GM12892 (cell line): Measurements from ENCODE around the gene TNNT3.

ENCODE experiments used
- DNase-seq: peaks from one replicate; pipeline ENCODE4 v3.0.0; 2011; ENCODE audit not compliant: insufficient read length
- FAIRE-seq: peaks from 2 replicates; lab custom pipeline; 2011; peaks lifted over from hg19 to GRCh38; lab: Jason Lieb, UNC
- POLR2A ChIP-seq: IDR thresholded peaks from 2 replicates; pipeline ENCODE4 v1.6.1; 2011; ENCODE audit warnings: low read depth, low read length, control low read depth
- POLR2AphosphoS5 ChIP-seq: IDR thresholded peaks from 2 replicates; pipeline ENCODE4 v1.6.1; 2011; ENCODE audit warnings: low read depth, low read length, control low read depth
- TAF1 ChIP-seq: IDR thresholded peaks from 2 replicates; pipeline ENCODE4 v1.6.1; 2011; ENCODE audit warnings: low read depth, mild to moderate bottlenecking, control low read depth, low read length, borderline replicate concordance

TNNT3 gene

DNA sequence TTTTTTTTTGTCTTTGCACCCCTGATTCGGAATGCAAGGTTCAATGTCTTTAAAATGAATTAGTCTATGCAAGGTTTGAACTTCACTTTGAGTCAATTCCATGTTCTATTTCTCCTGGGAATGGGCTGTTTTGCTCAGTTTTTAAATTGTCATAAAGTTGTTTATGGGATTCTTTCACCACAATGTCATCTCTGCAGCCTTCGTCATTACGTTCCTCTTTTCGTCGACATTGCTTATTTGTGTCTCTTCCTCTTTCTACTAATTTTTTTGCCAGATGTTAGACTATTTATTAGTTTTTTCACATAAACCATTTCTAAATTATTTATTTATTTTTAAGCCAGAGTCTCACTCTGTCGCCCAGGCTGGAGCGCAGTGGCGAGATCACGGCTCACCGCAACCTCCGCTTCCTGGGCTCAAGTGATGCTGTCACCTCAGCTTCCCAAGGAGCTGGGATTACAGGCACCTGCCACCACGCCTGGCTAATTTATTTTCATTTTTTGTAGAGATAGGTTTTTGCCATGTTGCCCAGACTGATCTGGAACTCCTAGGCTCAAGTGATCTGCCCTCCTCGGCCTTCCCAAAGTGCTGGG lies 7.1 kb upstream of the TNNT3 start:
- FAIRE-seq, result no peak
- TF ChIP-seq POLR2A (no peak), TAF1 (no peak), POLR2AphosphoS5 (no peak)
- DNase-seq, result no peak

DNA sequence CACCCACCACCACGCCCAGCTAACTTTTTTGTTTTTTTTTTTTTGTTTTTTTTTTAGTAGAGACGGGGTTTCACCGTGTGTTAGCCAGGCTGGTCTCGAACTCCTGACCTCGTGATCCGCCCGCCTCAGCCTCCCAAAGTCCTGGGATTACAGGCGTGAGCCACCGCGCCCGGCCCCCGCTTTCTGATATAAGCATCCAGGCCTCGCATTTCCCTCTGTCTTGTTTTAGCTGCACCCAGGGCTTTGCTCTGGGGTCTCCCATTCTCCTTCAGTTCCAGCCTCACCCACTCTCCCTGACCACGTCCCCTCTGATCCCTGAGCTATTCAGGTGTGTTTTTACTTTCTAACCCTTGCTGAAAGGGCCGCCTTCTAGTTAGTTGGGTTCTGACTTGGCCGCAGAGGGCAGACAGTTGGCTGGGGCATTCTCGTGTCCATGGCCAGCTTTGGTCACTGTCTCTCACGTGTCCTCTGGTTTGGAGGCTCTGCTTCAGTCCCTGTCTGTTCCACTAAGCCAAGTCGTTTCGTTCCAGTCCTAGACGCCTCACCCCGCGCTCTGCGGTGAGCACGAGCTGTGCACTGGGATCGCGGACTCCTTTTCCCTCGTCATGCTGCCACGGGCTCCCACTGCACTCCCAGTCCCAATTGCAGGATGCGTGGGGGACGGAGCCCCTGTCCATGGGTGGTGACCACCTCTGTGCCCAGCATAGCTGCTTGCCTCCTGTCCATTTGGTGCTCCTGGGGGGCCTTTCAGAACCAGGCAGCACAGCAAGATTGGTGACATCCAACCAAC lies 6.0 kb upstream of the TNNT3 start:
- FAIRE-seq (no peak), DNase-seq (no peak)
- no peak for TF ChIP-seq TAF1
- TF ChIP-seq POLR2A, result no peak
- TF ChIP-seq POLR2AphosphoS5, result no peak

DNA sequence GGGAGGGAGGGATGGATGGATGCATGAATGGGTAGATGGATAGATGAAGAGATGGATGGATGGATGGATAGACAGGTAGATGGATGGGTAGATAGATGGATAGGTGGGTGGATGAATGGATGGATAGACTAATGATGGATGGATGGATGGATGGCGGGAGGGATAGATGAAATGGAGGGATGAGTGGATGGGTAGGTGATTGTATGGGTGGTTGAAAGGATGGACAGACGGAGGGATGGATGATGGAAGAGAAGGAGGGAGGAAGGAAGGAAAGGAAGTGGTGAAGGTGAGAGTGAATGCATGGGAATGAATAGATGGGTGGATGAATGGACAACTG lies 3.7 kb upstream of the TNNT3 start:
- DNase-seq, result no peak
- FAIRE-seq, result no peak
- TF ChIP-seq POLR2A (no peak), POLR2AphosphoS5 (0 out of 2 replicates have a peak, but pooled peaks have one; percentile 79)

DNA sequence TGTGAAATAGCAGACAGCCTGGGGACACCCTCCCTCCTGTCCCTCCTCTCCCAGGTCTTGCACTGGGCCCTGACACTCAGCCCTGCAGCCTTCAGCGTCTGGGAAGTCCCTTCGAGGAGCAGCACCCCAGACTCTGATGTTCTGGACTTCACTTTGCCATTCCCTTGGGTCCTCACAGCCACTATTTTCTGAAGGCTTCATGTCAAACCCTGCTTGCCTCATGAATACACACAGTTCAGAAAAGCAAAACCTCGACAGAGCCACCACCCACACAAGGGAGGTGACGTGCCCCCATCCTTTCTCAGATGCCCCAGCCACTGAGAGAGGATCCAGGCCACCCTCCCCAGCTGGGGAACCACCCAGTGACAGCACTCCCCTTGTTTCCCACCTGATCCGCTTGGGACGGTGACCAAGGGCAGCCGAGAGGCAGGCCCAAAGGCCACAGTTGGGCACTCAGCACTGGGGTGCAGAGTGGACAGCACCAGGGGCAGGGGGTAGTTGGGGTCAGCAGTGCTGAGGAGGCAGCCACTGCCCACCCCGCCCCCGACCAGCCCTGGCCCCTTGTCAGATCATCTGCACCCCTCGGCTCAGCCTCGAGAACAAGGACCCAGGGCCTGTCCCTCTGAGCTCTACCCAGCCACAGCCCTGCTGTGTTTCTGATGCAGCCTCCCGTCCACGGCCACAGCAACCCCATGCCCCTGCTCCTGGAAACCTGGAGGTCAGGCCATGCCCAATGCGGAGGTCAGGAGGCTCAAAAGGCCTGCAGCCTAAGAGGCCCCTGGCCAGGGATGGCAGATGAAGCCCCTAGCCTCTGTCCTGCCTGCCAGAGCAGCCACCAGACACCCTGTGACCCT lies 3.1 kb upstream of the TNNT3 start:
- FAIRE-seq, result peak; percentile 90
- no peak for TF ChIP-seq TAF1
- peak; percentile 26 for TF ChIP-seq POLR2AphosphoS5
- TF ChIP-seq POLR2A, result peak; percentile 50
- peak; percentile 57 for DNase-seq

DNA sequence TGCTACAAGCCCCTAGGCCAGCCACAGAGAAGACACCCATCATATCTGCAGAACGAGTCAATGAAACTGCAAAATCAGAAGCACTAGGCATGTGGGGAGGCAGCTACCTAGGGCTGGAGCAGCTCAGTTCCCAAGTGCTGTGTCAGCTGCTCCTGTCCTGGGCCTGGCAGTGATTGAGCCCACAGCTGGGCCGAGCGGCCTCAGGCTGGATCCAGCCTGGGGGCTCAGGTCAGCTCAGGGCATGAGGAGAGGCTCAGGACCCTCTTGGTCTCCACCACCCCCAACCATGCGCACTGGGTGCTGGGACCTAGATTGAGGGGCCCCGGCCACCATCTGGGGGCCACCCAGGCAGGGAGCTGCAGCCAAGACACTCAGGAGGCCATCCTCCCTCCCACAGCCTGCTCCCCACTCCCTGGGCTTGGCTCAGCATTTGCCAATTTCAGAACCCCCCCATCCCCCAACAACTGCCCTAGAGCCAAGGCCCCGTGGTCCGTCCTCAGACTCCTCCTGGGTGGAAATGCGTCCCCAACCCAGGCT lies 2.4 kb upstream of the TNNT3 start:
- FAIRE-seq (no peak), DNase-seq (peak; percentile 46)
- TF ChIP-seq POLR2A (no peak; the same call in none of the 2 replicates), POLR2AphosphoS5 (peak; percentile 59; the same call in 1 of the 2 replicates)

DNA sequence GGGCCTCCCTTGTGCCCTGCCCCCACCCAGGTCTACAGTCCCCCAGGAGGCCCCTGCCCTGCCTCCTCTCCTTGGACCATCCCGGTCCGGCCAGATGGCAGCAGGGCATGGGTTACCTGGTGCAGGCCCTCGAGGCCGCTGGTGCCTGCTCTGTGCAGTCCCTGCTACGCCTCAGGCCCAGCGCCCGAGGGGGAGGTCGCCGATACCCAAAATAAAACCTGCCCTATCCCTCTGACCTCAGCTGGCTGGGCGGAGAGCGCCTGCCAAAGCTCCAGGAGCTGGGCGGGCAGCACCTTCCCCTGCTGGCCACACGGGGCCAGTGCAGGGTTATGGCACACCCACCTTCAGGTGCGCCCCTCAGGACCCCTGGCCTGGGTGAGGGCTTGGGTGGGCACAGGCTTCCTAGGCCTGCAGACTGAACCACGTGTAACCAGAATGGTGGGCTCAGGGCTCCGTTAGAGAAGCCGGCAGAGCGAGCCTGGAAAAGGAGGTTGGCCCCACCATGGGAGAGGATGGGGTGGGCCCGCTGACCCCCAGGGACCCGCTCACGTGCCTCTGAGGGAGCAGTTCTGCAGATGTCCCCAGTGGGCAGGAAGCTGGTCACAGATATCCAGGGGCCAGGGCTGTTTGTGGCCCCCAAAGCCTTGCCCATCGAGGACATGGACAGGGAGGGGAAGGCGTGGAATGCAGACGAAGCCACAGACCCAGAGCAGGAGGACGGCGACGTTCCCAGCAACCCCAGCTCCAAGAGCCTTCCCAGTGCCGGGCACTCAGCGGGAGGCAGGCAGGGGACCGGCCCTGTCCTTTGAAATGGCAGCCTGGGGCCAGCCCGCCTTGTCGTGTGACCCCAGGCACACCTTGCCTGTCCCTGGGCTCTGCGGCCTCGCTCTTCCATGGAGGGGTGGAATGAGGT lies 1.7 kb upstream of the TNNT3 start:
- DNase-seq, result peak; percentile 60
- TF ChIP-seq TAF1, result no peak
- no peak for TF ChIP-seq POLR2AphosphoS5
- TF ChIP-seq POLR2A, result no peak
- no peak for FAIRE-seq

DNA sequence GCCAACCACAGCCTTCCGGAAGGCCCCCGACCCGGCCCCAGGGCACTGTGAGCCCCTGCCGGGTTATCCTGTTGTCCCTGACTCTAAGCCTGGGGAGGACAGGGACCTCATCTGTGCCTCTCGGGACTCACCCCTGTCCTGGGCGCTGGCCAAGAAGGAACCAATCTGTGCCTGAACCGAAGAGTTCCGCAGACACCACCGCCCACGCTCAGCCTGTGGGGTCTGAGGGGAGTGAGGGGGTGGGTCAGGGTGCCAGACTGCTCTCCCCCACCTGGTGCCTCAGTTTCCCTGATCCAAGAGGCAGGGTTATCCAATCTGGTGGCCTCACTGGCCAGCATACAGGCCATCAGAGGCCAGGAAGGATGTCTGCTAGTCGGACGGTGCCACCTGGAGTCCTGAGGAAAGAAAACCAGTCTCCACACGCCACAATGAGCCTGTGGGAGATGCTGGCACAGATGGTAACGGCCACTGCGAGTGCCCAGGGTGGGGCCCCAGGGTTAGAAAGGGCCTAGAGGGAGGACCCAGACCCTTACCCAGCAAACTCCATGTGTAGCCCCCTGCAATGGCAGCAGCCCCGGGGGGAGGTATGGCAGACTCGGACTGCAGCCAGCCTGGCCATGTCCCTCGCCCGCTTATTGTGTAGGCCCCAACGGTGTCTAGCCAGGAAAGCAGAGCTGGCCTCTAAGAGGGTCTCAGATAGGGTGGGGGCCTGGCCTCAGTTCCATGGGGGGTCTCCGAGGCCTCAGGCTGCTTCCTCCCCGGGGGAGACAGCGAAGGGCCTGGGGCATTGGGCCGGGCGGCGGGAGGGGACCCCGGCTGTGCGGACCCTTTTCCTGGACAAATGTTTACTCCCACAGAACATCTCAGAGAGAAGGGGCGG lies 827 bp upstream of the TNNT3 start:
- TF ChIP-seq TAF1 (no peak), POLR2A (no peak), POLR2AphosphoS5 (no peak)
- peak; percentile 31 for DNase-seq
- FAIRE-seq, result no peak

DNA sequence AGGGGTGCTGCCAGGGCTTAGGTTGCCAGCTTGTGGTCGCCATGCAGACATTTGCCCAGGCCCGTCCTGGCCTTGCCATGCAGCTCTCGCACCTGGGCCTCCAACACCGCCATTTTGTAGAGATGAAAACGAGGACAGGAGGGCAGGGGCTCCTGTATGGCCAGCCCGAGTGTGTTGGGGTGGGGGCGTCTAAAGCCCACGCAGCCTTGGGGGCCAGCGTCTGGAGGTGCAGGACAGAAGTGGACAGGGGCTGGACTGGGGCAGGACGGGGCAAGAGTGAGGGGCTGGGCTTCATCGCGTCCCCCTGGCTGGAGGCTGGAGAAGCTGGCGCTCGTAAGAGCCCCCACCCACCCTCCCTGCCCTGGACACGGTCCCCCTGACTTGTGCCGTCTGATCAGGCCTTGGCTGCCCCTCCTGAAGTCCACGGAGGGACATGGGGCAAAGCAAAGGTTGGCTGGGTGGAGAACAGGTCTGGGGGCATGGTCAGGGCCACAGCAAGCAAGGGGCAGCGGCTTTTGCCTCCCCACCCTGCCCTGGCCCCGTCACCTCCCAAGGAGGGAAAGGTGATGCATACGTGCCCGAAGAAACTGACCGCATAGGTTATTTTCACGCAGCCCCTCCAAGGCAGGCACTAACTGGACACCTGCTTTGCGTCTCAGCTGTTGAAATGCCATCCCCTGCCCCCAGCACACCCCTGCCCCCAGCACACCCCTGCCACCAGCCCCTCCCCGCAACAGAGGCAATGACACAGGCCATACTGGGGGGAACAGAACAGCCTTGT lies 815 bp downstream of the TNNT3 start:
- no peak for TF ChIP-seq POLR2AphosphoS5
- TF ChIP-seq POLR2A, result no peak
- TF ChIP-seq TAF1, result no peak
- FAIRE-seq, result no peak

DNA sequence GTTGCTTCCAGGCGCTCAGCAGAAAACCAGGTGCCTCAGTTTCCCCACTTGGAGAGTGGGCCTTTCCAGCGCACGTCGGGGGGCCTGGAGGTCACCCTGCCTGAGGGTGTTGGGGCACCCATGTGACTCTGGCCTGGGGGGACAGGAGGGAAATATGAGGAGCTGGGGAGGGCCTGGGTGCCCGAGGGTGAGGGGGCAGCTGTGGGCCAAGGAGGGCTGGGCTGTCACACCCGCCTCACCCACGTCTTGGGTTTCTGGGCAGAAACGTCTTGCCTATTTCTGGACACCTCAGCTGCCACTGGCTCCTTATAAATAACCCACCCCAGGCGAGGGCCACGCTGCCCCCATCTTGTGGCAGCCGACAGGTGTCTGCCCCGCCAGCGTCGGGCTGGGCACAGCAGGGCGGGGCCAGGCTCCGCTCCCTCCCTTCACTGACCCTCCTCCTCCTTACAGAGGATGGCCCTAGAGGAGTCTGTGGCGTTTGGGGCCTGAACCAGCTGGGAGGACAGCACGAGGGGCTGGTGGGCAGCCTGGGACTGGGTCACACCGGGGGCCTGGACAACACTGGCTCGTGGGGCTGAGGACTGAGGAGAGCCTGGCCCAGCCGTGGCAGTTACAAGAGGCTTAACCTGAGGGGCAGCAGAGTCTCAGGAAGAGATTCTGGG lies 1.5 kb downstream of the TNNT3 start:
- FAIRE-seq (no peak), DNase-seq (peak; percentile 29)
- TF ChIP-seq POLR2AphosphoS5 (no peak), TAF1 (no peak), POLR2A (no peak)

More for the DNA sequence above, 815 bp downstream of the TNNT3 start:
- no peak for DNase-seq
